ENCODE measurements around the gene CLEC4G. TPM values are rescaled to one million over a fixed set of nuclear protein-coding genes. Genes with fewer than 3 reads are reported as not detected.

The CLEC4G gene
- total and polyA plus RNA-seq, 2 of the 13 experiments (the other 11 are each of a cell fraction or from before 2014, with no cell fraction given), result not detected

DNA sequence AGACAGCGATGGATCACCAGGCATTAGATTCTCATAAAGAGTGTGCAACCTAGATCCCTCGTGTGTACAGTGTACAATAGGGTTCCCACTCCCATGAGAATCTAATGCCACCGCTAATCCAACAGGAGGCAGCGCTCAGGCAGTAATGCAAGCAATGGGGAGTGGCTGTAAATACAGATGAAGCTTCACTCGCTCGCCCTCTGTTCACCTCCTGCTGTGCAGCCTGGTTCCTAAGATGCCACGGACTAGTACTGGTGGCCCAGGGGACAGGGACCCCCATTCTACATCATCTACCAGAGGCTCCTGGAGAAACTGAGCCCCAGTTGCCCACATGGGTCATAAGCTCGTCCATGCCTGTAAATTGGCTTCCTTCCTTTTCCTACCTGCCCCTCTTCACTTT, 39.2 kb upstream of the CLEC4G start:
- H3K27ac ChIP-seq (ENCODE audit: extremely low read length, insufficient read depth, low read length), result no peak overlapping the region
- ATAC-seq (no peak), FAIRE-seq (no peak), DNase-seq (ENCODE audit: low spot score) (no peak)
- H4K20me1 ChIP-seq (ENCODE audit: insufficient read depth, low read length), result no peaks in the 10 kb centered on the region
- H3K9me3 ChIP-seq (ENCODE audit: low read length), result no peaks in the 10 kb centered on the region
- no TSS peak for BruUV-seq (replicated peaks)
- H3K27me3 ChIP-seq (ENCODE audit: control insufficient read depth in 1 of 2, insufficient read depth in 2 of 2, low read length in 2 of 2), result peaks cover 2 to 18% of the 10 kb centered on the region in 2 experiments; a peak in 2 of 5 replicates
- H3K9ac ChIP-seq (ENCODE audit: insufficient read depth, low read depth, low read length), result no peak overlapping the region
- H3K36me3 ChIP-seq (replicated peaks in 1 of 2; ENCODE audit: control insufficient read depth in 1 of 2, insufficient read depth in 2 of 2, low read length in 2 of 2), result no peaks in the 10 kb centered on the region
- 43% methylated on average over 4 of the region's 8 CpGs for whole genome bisulfite sequencing (ENCODE audit: low lambda C conversion rate)
- intact Hi-C loops (cut with micrococcal nuclease; ENCODE audit: unreplicated experiment) (no loop called here), in situ Hi-C loops (cut with HindIII; ENCODE audit: extremely low pct_ligation_motif_present, low pct_unique_long_range_greater_than_20kb) (no loop called here)
- CTCF ChIA-PET (ENCODE audit: low intra/inter-chr PET ratio, low total read pairs), result no interaction called here
- H3K79me2 ChIP-seq (ENCODE audit: insufficient read depth, low read length), result no peaks in the 10 kb centered on the region
- H3K4me3 ChIP-seq (replicated peaks in 1 of 3; ENCODE audit: insufficient read depth in 1 of 3, low read depth in 2 of 3, low read length in 3 of 3), result no peak overlapping the region
- H3K4me1 ChIP-seq (ENCODE audit: insufficient read depth, low read length), result no peaks in the 10 kb centered on the region
- H2AFZ ChIP-seq (ENCODE audit: low read length), result no peak overlapping the region
- no peak overlapping the region for H3K4me2 ChIP-seq (ENCODE audit: low read depth, low read length)
- POLR2A ChIA-PET, result no interaction called here
- TF ChIP-seq AKAP8 (CRISPR knock-in tag; IDR thresholded peaks at IDR 0.05), result no peak

DNA sequence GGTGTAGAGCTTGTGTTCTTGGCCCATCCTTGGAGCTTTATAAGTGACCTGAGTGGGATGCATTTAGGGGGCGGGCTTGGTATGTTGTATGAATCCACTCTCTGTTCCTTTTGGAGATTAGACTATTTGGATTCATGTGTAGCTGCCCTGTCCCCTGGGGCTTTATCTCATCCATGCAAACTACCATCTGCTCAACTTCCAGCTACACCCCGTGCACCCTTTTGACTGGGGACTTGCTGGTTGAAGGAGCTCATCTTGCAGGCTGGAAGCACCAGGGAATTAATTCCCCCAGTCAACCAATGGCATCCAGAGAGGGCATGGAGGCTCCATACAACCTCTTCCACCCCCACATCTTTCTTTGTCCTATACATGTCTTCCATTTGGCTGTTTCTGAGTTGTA, 37.3 kb upstream of the CLEC4G start:
- FAIRE-seq (no peak), DNase-seq (ENCODE audit: low spot score) (no peak), ATAC-seq (no peak)
- in situ Hi-C loops (cut with HindIII; ENCODE audit: extremely low pct_ligation_motif_present, low pct_unique_long_range_greater_than_20kb), result no loop called here
- H2AFZ ChIP-seq (ENCODE audit: low read length), result no peak overlapping the region
- H3K4me2 ChIP-seq (ENCODE audit: low read depth, low read length), result no peak overlapping the region
- H3K9me3 ChIP-seq (ENCODE audit: low read length), result no peaks in the 10 kb centered on the region
- H4K20me1 ChIP-seq (ENCODE audit: insufficient read depth, low read length), result no peaks in the 10 kb centered on the region
- CTCF ChIA-PET (ENCODE audit: low intra/inter-chr PET ratio, low total read pairs), result no interaction called here
- WGBS (ENCODE audit: low lambda C conversion rate), result 0% methylated on average over 2 of the region's 2 CpGs
- no peaks in the 10 kb centered on the region for H3K36me3 ChIP-seq (replicated peaks in 1 of 2; ENCODE audit: control insufficient read depth in 1 of 2, insufficient read depth in 2 of 2, low read length in 2 of 2)
- intact Hi-C loops (cut with micrococcal nuclease; ENCODE audit: unreplicated experiment), result no loop called here
- TF ChIP-seq PTBP1 (IDR thresholded peaks at IDR 0.05; ENCODE audit: low read depth, low read length, poor library complexity, severe bottlenecking) (no peak), POLR2AphosphoS2 (IDR thresholded peaks at IDR 0.05; ENCODE audit: low read depth, low read length) (no peak), ZNF350 (CRISPR knock-in tag; IDR thresholded peaks at IDR 0.05; ENCODE audit: borderline replicate concordance, low read depth) (no peak), RAD51 (IDR thresholded peaks at IDR 0.05; ENCODE audit: borderline replicate concordance) (no peak), MAF1 (CRISPR knock-in tag; IDR thresholded peaks at IDR 0.05; ENCODE audit: borderline replicate concordance) (no peak), ZNF430 (CRISPR knock-in tag; IDR thresholded peaks at IDR 0.05) (no peak), REXO4 (CRISPR knock-in tag; IDR thresholded peaks at IDR 0.05; ENCODE audit: borderline replicate concordance) (no peak), MTA3 (CRISPR knock-in tag; IDR thresholded peaks at IDR 0.05) (no peak)
- TF ChIP-seq, protein P1, sequence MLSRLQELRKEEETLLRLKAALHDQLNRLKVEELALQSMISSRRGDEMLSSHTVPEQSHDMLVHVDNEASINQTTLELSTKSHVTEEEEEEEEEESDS (CRISPR knock-in tag; IDR thresholded peaks at IDR 0.05; ENCODE audit: borderline replicate concordance), result no peak
- TF ChIP-seq, protein P2, sequence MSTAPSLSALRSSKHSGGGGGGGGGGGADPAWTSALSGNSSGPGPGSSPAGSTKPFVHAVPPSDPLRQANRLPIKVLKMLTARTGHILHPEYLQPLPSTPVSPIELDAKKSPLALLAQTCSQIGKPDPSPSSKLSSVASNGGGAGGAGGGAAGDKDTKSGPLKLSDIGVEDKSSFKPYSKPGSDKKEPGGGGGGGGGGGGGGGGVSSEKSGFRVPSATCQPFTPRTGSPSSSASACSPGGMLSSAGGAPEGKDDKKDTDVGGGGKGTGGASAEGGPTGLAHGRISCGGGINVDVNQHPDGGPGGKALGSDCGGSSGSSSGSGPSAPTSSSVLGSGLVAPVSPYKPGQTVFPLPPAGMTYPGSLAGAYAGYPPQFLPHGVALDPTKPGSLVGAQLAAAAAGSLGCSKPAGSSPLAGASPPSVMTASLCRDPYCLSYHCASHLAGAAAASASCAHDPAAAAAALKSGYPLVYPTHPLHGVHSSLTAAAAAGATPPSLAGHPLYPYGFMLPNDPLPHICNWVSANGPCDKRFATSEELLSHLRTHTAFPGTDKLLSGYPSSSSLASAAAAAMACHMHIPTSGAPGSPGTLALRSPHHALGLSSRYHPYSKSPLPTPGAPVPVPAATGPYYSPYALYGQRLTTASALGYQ (CRISPR knock-in tag; IDR thresholded peaks at IDR 0.05), result no peak
- no peak overlapping the region for H3K27ac ChIP-seq (ENCODE audit: extremely low read length, insufficient read depth, low read length)
- no peaks in the 10 kb centered on the region for H3K79me2 ChIP-seq (ENCODE audit: insufficient read depth, low read length)
- peaks cover 2 to 10% of the 10 kb centered on the region in 2 experiments; a peak in 2 of 5 replicates for H3K27me3 ChIP-seq (ENCODE audit: control insufficient read depth in 1 of 2, insufficient read depth in 2 of 2, low read length in 2 of 2)
- H3K9ac ChIP-seq (ENCODE audit: insufficient read depth, low read depth, low read length), result no peak overlapping the region
- POLR2A ChIA-PET, result no interaction called here
- BruUV-seq (replicated peaks), result no TSS peak
- no peak overlapping the region for H3K4me3 ChIP-seq (replicated peaks in 1 of 3; ENCODE audit: insufficient read depth in 1 of 3, low read depth in 2 of 3, low read length in 3 of 3)
- no peaks in the 10 kb centered on the region for H3K4me1 ChIP-seq (ENCODE audit: insufficient read depth, low read length)
